CD4-positive, alpha-beta T cell (primary cell): ENCODE measurements around the gene ADGRV1. TPM values are rescaled to one million over a fixed set of nuclear protein-coding genes. Genes with fewer than 3 reads are reported as not detected.

Source experiments
- ATAC-seq: fragments of 200-7000 bp; cut with Tn5 transposase; one replicate; pipeline ENCODE4 v1.10.0; 2022; ENCODE audit warnings: mild to moderate bottlenecking; ENCODE audit not compliant: poor library complexity
- CTCF ChIA-PET: fragments of 350-600 bp; sonication (Branson Sonifier 250); formaldehyde crosslinking; loops from one replicate; lab custom pipeline; 2021; ENCODE audit warnings: antibody characterized with exemption, inconsistent platforms; lab: Charles Lee
- POLR2A ChIA-PET: fragments of 350-600 bp; sonication (Branson Sonifier 250); formaldehyde crosslinking; loops from one replicate; lab custom pipeline; 2021; ENCODE audit warnings: antibody characterized with exemption, inconsistent platforms; lab: Charles Lee
- DNase-seq, 14 experiments: peaks; one replicate each; pipeline ENCODE4 v3.0.0-alpha.2; 2013 to 2020; ENCODE audit warnings: mixed read lengths in 2 of 14
- H3K27ac ChIP-seq, 2 donors: one replicate each; pipeline versions ENCODE4 v1.5.1 to v1.7.0; 2013; ENCODE audit warnings: low read length in 2 of 2, low read depth in 1 of 2, mild to moderate bottlenecking in 1 of 2
- H3K27me3 ChIP-seq, 2 experiments: 1 replicate in 1 of 2; 2 replicates in 1 of 2; pipeline versions ENCODE4 v1.6.1 to v1.7.0; 2013; ENCODE audit warnings: low read length in 2 of 2, control low read depth in 1 of 2, mild to moderate bottlenecking in 1 of 2, moderate library complexity in 1 of 2; ENCODE audit not compliant: insufficient read depth in 2 of 2, control insufficient read depth in 1 of 2
- H3K36me3 ChIP-seq: one replicate; pipeline ENCODE4 v1.6.1; 2013; ENCODE audit warnings: low read length, control low read depth; ENCODE audit not compliant: insufficient read depth
- H3K4me1 ChIP-seq: one replicate; pipeline ENCODE4 v1.6.1; 2013; ENCODE audit warnings: low read length, control low read depth; ENCODE audit not compliant: insufficient read depth
- H3K4me3 ChIP-seq: one replicate; pipeline ENCODE4 v1.5.1; 2013; ENCODE audit warnings: mild to moderate bottlenecking, low read length, moderate library complexity
- H3K9me3 ChIP-seq, 2 experiments: 1 replicate in 1 of 2; 2 replicates in 1 of 2; pipeline versions ENCODE4 v1.6.1 to v1.7.0; 2013; ENCODE audit warnings: low read length in 2 of 2, mild to moderate bottlenecking in 2 of 2, control low read depth in 1 of 2, moderate library complexity in 1 of 2; ENCODE audit not compliant: control insufficient read depth in 1 of 2, insufficient read depth in 1 of 2
- H3K27ac Mint-ChIP-seq: one replicate; pipeline ENCODE4 v1.8.0; 2020; ENCODE audit warnings: mixed read lengths
- H3K27me3 Mint-ChIP-seq: one replicate; pipeline ENCODE4 v1.8.0; 2021; ENCODE audit warnings: mixed read lengths
- H3K36me3 Mint-ChIP-seq: one replicate; pipeline ENCODE4 v1.8.0; 2021; ENCODE audit warnings: low read depth, mixed read lengths
- H3K4me1 Mint-ChIP-seq: one replicate; pipeline ENCODE4 v1.8.0; 2021; ENCODE audit warnings: low read depth, mixed read lengths
- H3K4me3 Mint-ChIP-seq: one replicate; pipeline ENCODE4 v1.8.0; 2020; ENCODE audit warnings: mild to moderate bottlenecking, mixed read lengths
- H3K9me3 Mint-ChIP-seq: one replicate; pipeline ENCODE4 v1.8.0; 2020; ENCODE audit warnings: mixed read lengths
- intact Hi-C, 2 experiments: fragments of 100-400 bp; cut with DNase I in 1 of 2; cut with micrococcal nuclease in 1 of 2; formaldehyde crosslinking; loops; one replicate each; pipeline versions ENCODE4 v1.15.1 to v1.9.0; 2023 to 2025; cut with DNase I, micrococcal nuclease
- total RNA-seq, 174 experiments: library from RNA in 2 of 174; stranded (reverse) in 2 of 174; gene quantifications; one replicate each; pipeline ENCODE4 v1.2.3 and lab custom pipeline; 2021 to 2026
- TF ChIP-seq, protein P1 (sequence below): fragments of 200-600 bp; IDR thresholded peaks from one replicate; pipeline ENCODE4 v1.8.0; 2022; ENCODE audit warnings: antibody characterized with exemption, mild to moderate bottlenecking

The ADGRV1 gene
- total RNA-seq, 2 experiments from 2014 or later, result 0.81 to 1.2 TPM

- Mint-ChIP-seq H3K4me1 (no peaks in the 10 kb centered on the region), H3K4me3 (no peak overlapping the region), H3K9me3 (no peaks in the 10 kb centered on the region), H3K36me3 (no peaks in the 10 kb centered on the region), H3K27ac (no peak overlapping the region), H3K27me3 (no peaks in the 10 kb centered on the region)
- TF ChIP-seq, protein P1, sequence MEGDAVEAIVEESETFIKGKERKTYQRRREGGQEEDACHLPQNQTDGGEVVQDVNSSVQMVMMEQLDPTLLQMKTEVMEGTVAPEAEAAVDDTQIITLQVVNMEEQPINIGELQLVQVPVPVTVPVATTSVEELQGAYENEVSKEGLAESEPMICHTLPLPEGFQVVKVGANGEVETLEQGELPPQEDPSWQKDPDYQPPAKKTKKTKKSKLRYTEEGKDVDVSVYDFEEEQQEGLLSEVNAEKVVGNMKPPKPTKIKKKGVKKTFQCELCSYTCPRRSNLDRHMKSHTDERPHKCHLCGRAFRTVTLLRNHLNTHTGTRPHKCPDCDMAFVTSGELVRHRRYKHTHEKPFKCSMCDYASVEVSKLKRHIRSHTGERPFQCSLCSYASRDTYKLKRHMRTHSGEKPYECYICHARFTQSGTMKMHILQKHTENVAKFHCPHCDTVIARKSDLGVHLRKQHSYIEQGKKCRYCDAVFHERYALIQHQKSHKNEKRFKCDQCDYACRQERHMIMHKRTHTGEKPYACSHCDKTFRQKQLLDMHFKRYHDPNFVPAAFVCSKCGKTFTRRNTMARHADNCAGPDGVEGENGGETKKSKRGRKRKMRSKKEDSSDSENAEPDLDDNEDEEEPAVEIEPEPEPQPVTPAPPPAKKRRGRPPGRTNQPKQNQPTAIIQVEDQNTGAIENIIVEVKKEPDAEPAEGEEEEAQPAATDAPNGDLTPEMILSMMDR, result no peak
- Histone ChIP-seq H3K4me3 (no peak overlapping the region), H3K27me3 (no peaks in the 10 kb centered on the region), H3K9me3 (no peaks in the 10 kb centered on the region), H3K4me1 (no peaks in the 10 kb centered on the region), H3K27ac (no peak overlapping the region), H3K36me3 (no peaks in the 10 kb centered on the region)
- CTCF ChIA-PET, result no interaction called here
- ATAC-seq (no peak), DNase-seq (peak in 1 of 14 experiments; percentile 5)
- intact Hi-C loops, result no loop called here
- POLR2A ChIA-PET, result no interaction called here
These were observed 565.3 kb downstream of the ADGRV1 start for GRCh38 chr5:91123901-91124300.

GRCh38 chr5:91125916-91126315, 567.3 kb downstream of the ADGRV1 start:
- H3K4me3 ChIP-seq, result no peak overlapping the region
- Mint-ChIP-seq H3K27ac (no peak overlapping the region), H3K27me3 (no peaks in the 10 kb centered on the region), H3K9me3 (no peaks in the 10 kb centered on the region), H3K4me3 (no peak overlapping the region), H3K36me3 (no peaks in the 10 kb centered on the region), H3K4me1 (no peaks in the 10 kb centered on the region)
- H3K27ac ChIP-seq, result no peak overlapping the region
- DNase-seq (no peak), ATAC-seq (no peak)
- no peaks in the 10 kb centered on the region for H3K27me3 ChIP-seq
- TF ChIP-seq, protein P1, result no peak
- no peaks in the 10 kb centered on the region for H3K9me3 ChIP-seq
- H3K36me3 ChIP-seq, result no peaks in the 10 kb centered on the region
- CTCF ChIA-PET, result no interaction called here
- no peaks in the 10 kb centered on the region for H3K4me1 ChIP-seq
- POLR2A ChIA-PET, result no interaction called here
- intact Hi-C loops, result no loop called here

DNA sequence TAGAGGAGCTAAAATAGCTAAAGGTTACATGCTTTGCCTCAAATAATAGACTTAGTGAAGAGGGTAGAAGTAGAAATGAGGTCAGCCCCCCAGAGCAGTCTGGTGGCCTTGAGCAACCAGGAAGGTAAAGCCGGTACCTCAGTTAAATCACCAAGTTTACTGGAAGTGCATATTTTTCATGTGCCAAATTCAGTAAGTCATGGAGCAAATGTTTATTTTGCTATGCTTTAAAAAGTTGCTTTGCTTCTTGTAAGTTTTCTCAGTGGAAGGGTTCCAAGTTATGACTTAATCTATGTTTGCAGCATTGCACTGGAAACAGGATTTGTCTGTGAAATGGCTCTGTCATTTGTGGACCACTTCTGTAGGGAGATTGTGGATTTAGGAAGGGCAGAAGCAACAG, 567.9 kb downstream of the ADGRV1 start:
- TF ChIP-seq, protein P1, result no peak
- Histone ChIP-seq H3K36me3 (no peaks in the 10 kb centered on the region), H3K27ac (no peak overlapping the region), H3K4me3 (no peak overlapping the region), H3K9me3 (no peaks in the 10 kb centered on the region), H3K27me3 (no peaks in the 10 kb centered on the region), H3K4me1 (no peaks in the 10 kb centered on the region)
- no peaks in the 10 kb centered on the region for H3K9me3 Mint-ChIP-seq
- ChIA-PET POLR2A (no interaction called here), CTCF (no interaction called here)
- intact Hi-C loops, result no loop called here
- H3K36me3 Mint-ChIP-seq, result no peaks in the 10 kb centered on the region
- DNase-seq (no peak), ATAC-seq (no peak)
- no peaks in the 10 kb centered on the region for H3K27me3 Mint-ChIP-seq
- H3K4me3 Mint-ChIP-seq, result no peak overlapping the region
- H3K27ac Mint-ChIP-seq, result no peak overlapping the region
- no peaks in the 10 kb centered on the region for H3K4me1 Mint-ChIP-seq
